Spinal cord (tissue), 10 donors: ENCODE results near the gene ULBP2. TPM values are rescaled to one million over a fixed set of nuclear protein-coding genes. Genes with fewer than 3 reads are reported as not detected.
"Not testable (repeated sequence)": the region's sequence is repeated elsewhere in the genome, so short reads cannot be mapped to it uniquely, and the experiment has no call there.

Experiments used
- DNase-seq, 6 donors: peaks; one replicate each; pipeline versions ENCODE4 v3.0.0 to v3.0.0-alpha.2; 2013 to 2015; ENCODE audit warnings: low spot score in 6 of 6, low read depth in 4 of 6
- H3K27ac ChIP-seq: one replicate; pipeline ENCODE4 v1.5.1; 2013; ENCODE audit warnings: low read depth, low read length, control low read depth
- H3K27me3 ChIP-seq: one replicate; pipeline ENCODE4 v1.6.1; 2013; ENCODE audit warnings: low read length; ENCODE audit not compliant: control insufficient read depth, insufficient read depth
- H3K36me3 ChIP-seq: one replicate; pipeline ENCODE4 v1.6.1; 2013; ENCODE audit warnings: low read length; ENCODE audit not compliant: control insufficient read depth, insufficient read depth
- H3K4me1 ChIP-seq: one replicate; pipeline ENCODE4 v1.6.1; 2013; ENCODE audit warnings: low read length; ENCODE audit not compliant: control insufficient read depth, insufficient read depth
- H3K4me3 ChIP-seq: one replicate; pipeline ENCODE4 v1.5.1; 2013; ENCODE audit warnings: low read depth, low read length, control low read depth
- H3K9me3 ChIP-seq: one replicate; pipeline ENCODE4 v1.6.1; 2013; ENCODE audit warnings: low read length; ENCODE audit not compliant: control insufficient read depth, insufficient read depth
- WGBS: methylation state at CpG from one replicate; pipeline ENCODE4 v1.1.5; 2013; ENCODE audit warnings: missing lambda C conversion rate; ENCODE audit not compliant: insufficient coverage; 5-methylcytosine and 5-hydroxymethylcytosine counted together
- polyA plus RNA-seq, 2 donors: library from polyadenylated mRNA; unstranded; fragments of 120-200 nt; gene quantifications; one replicate each; pipeline ENCODE4 v1.2.1, GENCODE V29; 2013; ENCODE audit not compliant: insufficient read length in 2 of 2
- total RNA-seq, 2 donors: library from RNA; depleted of rRNA in 1 of 2; stranded (reverse); fragments of 120-200 nt in 1 of 2; fragments of >200 nt in 1 of 2; gene quantifications; one replicate each; pipeline versions ENCODE4 v1.2.3 to v1.2.4, GENCODE V29; 2013 to 2014
- donor health status: healthy.

The ULBP2 gene
- total and polyA plus RNA-seq, 4 donors, result 0.55 to 1.9 (median 1.3) TPM

- not testable (repeated sequence) for H3K9me3 ChIP-seq, H3K36me3 ChIP-seq, DNase-seq, H3K4me1 ChIP-seq, H3K4me3 ChIP-seq, H3K27ac ChIP-seq
- 39% methylated on average over 5 of the region's 7 CpGs for WGBS
- H3K27me3 ChIP-seq, result peaks cover 45% of the 10 kb centered on the region
Measured at GRCh38 chr6:149946631-149947030, 4.8 kb downstream of the ULBP2 start.

GRCh38 chr6:149947533-149947932 is 5.7 kb downstream of the ULBP2 start:
- WGBS, result no CpG with 5 or more reads among the region's 1 CpG
- peaks cover 45% of the 10 kb centered on the region for H3K27me3 ChIP-seq
- not testable (repeated sequence) for H3K27ac ChIP-seq, DNase-seq, H3K4me1 ChIP-seq, H3K9me3 ChIP-seq, H3K36me3 ChIP-seq, H3K4me3 ChIP-seq

DNA sequence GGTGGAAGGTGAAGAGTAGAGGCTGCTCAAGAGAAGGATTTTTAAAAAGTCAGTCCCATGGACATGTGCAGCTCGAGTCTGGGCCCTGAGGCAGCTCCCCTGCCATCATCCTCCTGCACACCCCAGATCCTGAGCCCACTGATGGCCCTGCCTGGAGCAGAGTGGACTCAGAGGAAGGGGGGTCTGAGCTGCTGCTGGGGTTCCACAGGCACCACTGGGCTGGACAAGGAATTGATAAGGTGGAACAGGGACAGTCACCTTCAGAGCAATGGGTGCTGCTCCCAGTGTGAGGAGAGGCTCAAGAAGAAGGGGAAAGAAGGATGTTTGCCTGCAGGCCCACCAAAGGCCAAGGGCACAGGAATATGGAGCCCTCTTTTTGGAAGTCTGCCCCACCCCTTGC is 6.2 kb downstream of the ULBP2 start:
- Histone ChIP-seq H3K36me3 (no peaks in the 10 kb centered on the region), H3K27me3 (peaks cover 45% of the 10 kb centered on the region), H3K9me3 (no peaks in the 10 kb centered on the region), H3K4me3 (no peak overlapping the region), H3K4me1 (no peaks in the 10 kb centered on the region), H3K27ac (no peak overlapping the region)
- no peak for DNase-seq
- no CpG with 5 or more reads among the region's 1 CpG for WGBS

GRCh38 chr6:149948616-149949015 is 6.8 kb downstream of the ULBP2 start:
- Histone ChIP-seq H3K27me3 (peaks cover 45% of the 10 kb centered on the region), H3K36me3 (no peaks in the 10 kb centered on the region), H3K4me3 (no peak overlapping the region), H3K4me1 (no peaks in the 10 kb centered on the region), H3K27ac (no peak overlapping the region), H3K9me3 (no peaks in the 10 kb centered on the region)
- DNase-seq, result no peak
- 70% methylated on average over 5 of the region's 5 CpGs for WGBS

DNA sequence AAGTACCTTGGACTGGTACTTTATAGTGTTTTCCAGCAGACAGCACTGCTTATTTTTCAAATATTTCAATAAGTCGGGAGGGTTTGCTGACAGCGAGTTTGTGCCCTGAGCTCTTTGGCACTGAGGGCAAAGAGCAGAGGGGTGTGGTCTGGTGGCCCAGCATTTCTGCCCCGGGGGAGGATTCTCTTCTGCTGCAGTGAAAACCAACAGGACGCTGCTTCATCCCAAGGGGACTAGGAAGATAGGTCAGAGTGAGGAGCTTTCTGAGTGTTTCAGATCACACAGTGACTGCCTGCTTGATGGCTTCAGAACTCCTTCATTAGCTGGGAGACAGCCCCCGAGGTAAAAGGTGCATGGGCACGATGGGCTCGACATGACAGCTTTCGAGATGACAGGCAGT is 8.6 kb downstream of the ULBP2 start:
- no peak overlapping the region for H3K4me3 ChIP-seq
- no peak for DNase-seq
- H3K36me3 ChIP-seq, result no peaks in the 10 kb centered on the region
- H3K4me1 ChIP-seq, result peaks cover 4% of the 10 kb centered on the region
- peaks cover 56% of the 10 kb centered on the region for H3K27me3 ChIP-seq
- no peak overlapping the region for H3K27ac ChIP-seq
- no peaks in the 10 kb centered on the region for H3K9me3 ChIP-seq
- WGBS, result 48% methylated on average over 8 of the region's 8 CpGs

DNA sequence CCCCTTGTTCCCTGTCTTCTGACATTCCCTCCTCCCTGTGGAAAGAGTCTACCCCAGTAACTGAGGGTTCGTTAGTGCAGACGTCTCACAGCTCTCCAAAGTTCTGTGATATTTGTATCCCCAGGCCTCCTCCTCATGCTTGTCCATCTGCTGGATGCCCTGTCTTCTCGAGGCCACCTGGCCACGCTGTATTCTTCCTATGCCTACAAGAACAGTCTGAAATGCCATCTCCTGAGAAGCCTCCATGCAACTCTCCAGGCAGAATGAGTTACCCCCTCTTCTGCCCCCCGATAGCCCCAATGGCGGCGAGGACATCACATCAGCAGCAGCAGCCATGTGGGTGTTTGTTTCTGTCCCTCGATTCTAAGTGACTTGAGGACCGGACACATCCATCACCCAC is 9.3 kb downstream of the ULBP2 start:
- no peak overlapping the region for H3K4me3 ChIP-seq
- no peaks in the 10 kb centered on the region for H3K36me3 ChIP-seq
- peaks cover 4% of the 10 kb centered on the region for H3K4me1 ChIP-seq
- no peak for DNase-seq
- H3K27ac ChIP-seq, result no peak overlapping the region
- no peaks in the 10 kb centered on the region for H3K9me3 ChIP-seq
- WGBS, result 60% methylated on average over 5 of the region's 9 CpGs
- H3K27me3 ChIP-seq, result peaks cover 63% of the 10 kb centered on the region

DNA sequence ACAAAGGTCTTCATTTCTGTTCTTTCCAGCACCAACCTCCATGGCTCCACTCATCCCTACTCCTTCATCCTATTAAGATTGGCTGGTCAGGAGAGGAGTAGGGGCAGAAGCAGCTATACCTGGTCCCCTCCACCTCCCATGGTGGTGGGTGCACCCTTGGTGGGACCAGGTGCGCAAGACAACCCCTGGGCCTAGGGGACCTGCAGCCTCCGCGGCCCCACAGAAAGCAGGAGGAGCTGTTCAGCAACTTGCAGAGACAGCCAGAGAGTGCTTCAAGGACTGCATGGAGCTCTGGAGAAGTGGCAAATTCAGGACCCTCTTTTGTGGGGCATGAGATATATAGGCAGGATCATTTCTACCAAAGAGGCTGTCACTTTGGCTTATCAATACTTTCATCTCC is 9.8 kb downstream of the ULBP2 start:
- H3K27me3 ChIP-seq, result peaks cover 66% of the 10 kb centered on the region
- no peak for DNase-seq
- H3K36me3 ChIP-seq, result no peaks in the 10 kb centered on the region
- no peak overlapping the region for H3K27ac ChIP-seq
- H3K9me3 ChIP-seq, result no peaks in the 10 kb centered on the region
- H3K4me3 ChIP-seq, result no peak overlapping the region
- peaks cover 4% of the 10 kb centered on the region for H3K4me1 ChIP-seq
- WGBS, result 60% methylated on average over 3 of the region's 3 CpGs

GRCh38 chr6:149953390-149953789 is 11.6 kb downstream of the ULBP2 start:
- H3K4me1 ChIP-seq, H3K9me3 ChIP-seq, H3K36me3 ChIP-seq, H3K27ac ChIP-seq, H3K4me3 ChIP-seq, DNase-seq: not testable (repeated sequence)
- peaks cover 71% of the 10 kb centered on the region for H3K27me3 ChIP-seq
- 44% methylated on average over 2 of the region's 2 CpGs for WGBS

DNA sequence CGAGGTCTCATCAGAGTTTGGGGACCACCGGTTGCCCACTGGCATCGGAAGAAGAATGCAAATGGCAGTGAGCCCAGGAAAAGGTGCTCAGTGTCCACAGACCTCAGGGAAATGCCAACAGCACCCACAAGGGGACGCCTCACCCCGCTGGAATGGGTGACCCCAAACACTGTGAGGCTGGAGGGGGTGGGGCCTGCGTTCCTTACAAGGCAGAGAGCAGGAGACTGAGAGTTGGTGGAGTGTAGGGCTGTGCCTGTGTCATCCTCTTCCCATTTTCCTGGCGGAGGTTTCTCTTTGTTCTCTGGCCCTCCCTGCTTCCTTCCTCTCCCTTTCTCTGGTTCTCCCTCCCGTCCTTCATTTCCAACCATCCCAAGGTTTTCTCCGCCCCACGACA is 12.1 kb downstream of the ULBP2 start:
- no CpG with 5 or more reads among the region's 10 CpGs for WGBS
- not testable (repeated sequence) for H3K4me3 ChIP-seq, H3K27ac ChIP-seq, H3K4me1 ChIP-seq, H3K9me3 ChIP-seq, DNase-seq, H3K36me3 ChIP-seq
- peaks cover 72% of the 10 kb centered on the region for H3K27me3 ChIP-seq

- not testable (repeated sequence) for H3K27ac ChIP-seq, H3K36me3 ChIP-seq, H3K4me1 ChIP-seq, H3K9me3 ChIP-seq, H3K4me3 ChIP-seq, DNase-seq
- WGBS, result 1% methylated on average over 10 of the region's 53 CpGs
- H3K27me3 ChIP-seq, result peaks cover 78% of the 10 kb centered on the region
Measured at GRCh38 chr6:149954328-149954983, 12.6 kb downstream of the ULBP2 start.
